Prostate gland (tissue), 2 donors: ENCODE data around the gene UVRAG.

Experiments used
- CTCF ChIP-seq, 4 experiments: fragments of 200-600 bp in 2 of 4; fragments of 450-650 bp in 2 of 4; sonication (generic) in 2 of 4; IDR thresholded peaks; 1 replicate in 3 of 4; 2 replicates in 1 of 4; pipeline ENCODE4 v1.5.1; 2016 to 2019; ENCODE audit warnings: antibody characterized with exemption in 4 of 4, mild to moderate bottlenecking in 2 of 4, moderate library complexity in 2 of 4
- POLR2A ChIP-seq: fragments of 450-650 bp; IDR thresholded peaks from one replicate; pipeline ENCODE4 v1.6.1; 2016; ENCODE audit warnings: antibody characterized with exemption, mild to moderate bottlenecking

GRCh38 chr11:75773595-75774353 is 41.2 kb upstream of the UVRAG start:
- TF ChIP-seq POLR2A: no peak
- TF ChIP-seq CTCF (IDR thresholded peaks at IDR 0.05): no peak
